Transverse colon (tissue), 4 donors: ENCODE results near the gene MTRF1L. TPM values are rescaled to one million over a fixed set of nuclear protein-coding genes. Genes with fewer than 3 reads are reported as not detected.

Experiments
- DNase-seq: peaks from one replicate; pipeline ENCODE4 v3.0.0-alpha.2; 2019
- H3K27ac ChIP-seq, 4 donors: fragments of 200-600 bp; sonication (generic); 2 replicates each; pipeline ENCODE4 v1.5.1; 2016 to 2018; ENCODE audit warnings: inconsistent platforms in 4 of 4
- H3K27me3 ChIP-seq: fragments of 200-600 bp; sonication (generic); 2 replicates; pipeline ENCODE4 v1.5.1; 2017; ENCODE audit warnings: inconsistent platforms
- H3K36me3 ChIP-seq, 4 donors: fragments of 200-600 bp; sonication (generic); 2 replicates each; pipeline ENCODE4 v1.5.1; 2017 to 2019; ENCODE audit warnings: inconsistent platforms in 4 of 4
- H3K4me1 ChIP-seq, 4 donors: fragments of 200-600 bp; sonication (generic); 2 replicates each; pipeline ENCODE4 v1.5.1; 2017 to 2020; ENCODE audit warnings: inconsistent platforms in 4 of 4
- H3K4me3 ChIP-seq, 4 donors: fragments of 200-600 bp; sonication (generic); 1 replicate in 1 of 4; 2 replicates in 3 of 4; pipeline versions ENCODE4 v1.5.1 to v1.6.1; 2017 to 2019; ENCODE audit warnings: inconsistent platforms in 4 of 4
- H3K9me3 ChIP-seq, 2 donors: fragments of 200-600 bp; sonication (generic); 2 replicates each; pipeline ENCODE4 v1.5.1; 2017 to 2019; ENCODE audit warnings: inconsistent platforms in 2 of 2
- EP300 ChIP-seq: sonication (generic); formaldehyde crosslinking; IDR thresholded peaks from one replicate; pipeline ENCODE4 v1.6.1; 2017; ENCODE audit warnings: antibody characterized with exemption, low read depth
- POLR2A ChIP-seq: fragments of 450-650 bp; IDR thresholded peaks from one replicate; pipeline ENCODE4 v1.6.1; 2016; ENCODE audit warnings: antibody characterized with exemption, mild to moderate bottlenecking, moderate library complexity
- POLR2AphosphoS5 ChIP-seq, 3 donors: sonication (generic); formaldehyde crosslinking; IDR thresholded peaks; one replicate each; pipeline ENCODE4 v1.6.1; 2016; ENCODE audit warnings: antibody characterized with exemption in 3 of 3
- WGBS, 2 donors: methylation state at CpG; one replicate each; pipeline ENCODE4 v1.1.5; 2018; ENCODE audit warnings: low coverage in 1 of 2; 5-methylcytosine and 5-hydroxymethylcytosine counted together
- in situ Hi-C, 4 donors: fragments of 200-750 bp; cut with MboI; loops; one replicate each; pipeline versions ENCODE4 v1.15.0 to v1.15.1; 2017; ENCODE audit warnings: low sequenced_read_pairs in 3 of 4, low pct_ligation_motif_present in 1 of 4, low pct_unique_long_range_greater_than_20kb in 1 of 4
- intact Hi-C: fragments of 100-400 bp; cut with DNase I; formaldehyde crosslinking; loops from one replicate; pipeline ENCODE4 v1.15.1; 2023; ENCODE audit warnings: low total_unique reads
- total RNA-seq, 4 donors: library from RNA; depleted of rRNA; stranded (reverse); fragments of >200 nt; gene quantifications; one replicate each; pipeline ENCODE4 v1.1.0, GENCODE V29; 2016
- TF ChIP-seq, protein P1 (sequence below), 5 experiments: fragments of 200-600 bp in 3 of 5; fragments of 450-650 bp in 2 of 5; sonication (generic) in 3 of 5; IDR thresholded peaks; 1 replicate in 2 of 5; 2 replicates in 3 of 5; pipeline ENCODE4 v1.5.1; 2016 to 2017; ENCODE audit warnings: antibody characterized with exemption in 5 of 5, inconsistent platforms in 3 of 5, mild to moderate bottlenecking in 2 of 5, moderate library complexity in 1 of 5

Gene MTRF1L
- total RNA-seq, 4 donors from 2014 or later = 3.6 to 17.1 (median 15.9) TPM

- Histone ChIP-seq H3K4me1 (peaks cover 7 to 24% (median 12%) of the 10 kb centered on the region in 4 donors), H3K27ac (no peak overlapping the region), H3K9me3 (no peaks in the 10 kb centered on the region), H3K27me3 (no peaks in the 10 kb centered on the region), H3K4me3 (no peak overlapping the region), H3K36me3 (peaks cover 0 to under 1% (median 0%) of the 10 kb centered on the region in 4 donors)
- 62 to 83% methylated on average over 2 to 3 of the region's 3 CpGs for WGBS, 2 donors
- in situ Hi-C loops = no loop called here
- no peak for DNase-seq
- intact Hi-C loops = no loop called here
- TF ChIP-seq POLR2A = no peak
- TF ChIP-seq, protein P1, sequence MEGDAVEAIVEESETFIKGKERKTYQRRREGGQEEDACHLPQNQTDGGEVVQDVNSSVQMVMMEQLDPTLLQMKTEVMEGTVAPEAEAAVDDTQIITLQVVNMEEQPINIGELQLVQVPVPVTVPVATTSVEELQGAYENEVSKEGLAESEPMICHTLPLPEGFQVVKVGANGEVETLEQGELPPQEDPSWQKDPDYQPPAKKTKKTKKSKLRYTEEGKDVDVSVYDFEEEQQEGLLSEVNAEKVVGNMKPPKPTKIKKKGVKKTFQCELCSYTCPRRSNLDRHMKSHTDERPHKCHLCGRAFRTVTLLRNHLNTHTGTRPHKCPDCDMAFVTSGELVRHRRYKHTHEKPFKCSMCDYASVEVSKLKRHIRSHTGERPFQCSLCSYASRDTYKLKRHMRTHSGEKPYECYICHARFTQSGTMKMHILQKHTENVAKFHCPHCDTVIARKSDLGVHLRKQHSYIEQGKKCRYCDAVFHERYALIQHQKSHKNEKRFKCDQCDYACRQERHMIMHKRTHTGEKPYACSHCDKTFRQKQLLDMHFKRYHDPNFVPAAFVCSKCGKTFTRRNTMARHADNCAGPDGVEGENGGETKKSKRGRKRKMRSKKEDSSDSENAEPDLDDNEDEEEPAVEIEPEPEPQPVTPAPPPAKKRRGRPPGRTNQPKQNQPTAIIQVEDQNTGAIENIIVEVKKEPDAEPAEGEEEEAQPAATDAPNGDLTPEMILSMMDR (IDR thresholded peaks at IDR 0.05) = no peak
- TF ChIP-seq POLR2AphosphoS5 (IDR thresholded peaks at IDR 0.05) = no peak
- no peak for TF ChIP-seq EP300
Observed at GRCh38 chr6:152978058-152978457, 24.5 kb downstream of the MTRF1L start.

DNA sequence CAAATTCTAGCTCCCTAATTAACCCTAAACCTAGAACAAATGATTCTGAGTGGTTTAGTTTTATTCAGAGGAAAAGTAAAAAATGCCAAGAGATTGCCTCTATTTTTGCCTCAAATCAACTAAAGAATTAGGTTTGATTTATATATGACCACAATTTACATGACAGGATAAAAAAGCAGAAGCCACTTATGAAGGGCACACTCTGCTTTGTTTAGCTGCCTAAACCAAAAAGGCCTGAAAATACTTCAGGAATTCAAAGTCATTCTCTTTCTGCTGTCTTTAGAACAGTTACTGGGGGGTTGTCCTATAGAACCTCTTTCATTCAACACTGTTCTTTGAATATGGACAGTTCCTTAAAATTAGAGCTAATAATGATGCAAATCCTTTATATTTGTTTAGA, 25.0 kb downstream of the MTRF1L start:
- TF ChIP-seq EP300 (no peak), POLR2A (no peak), POLR2AphosphoS5 (IDR thresholded peaks at IDR 0.05) (no peak)
- TF ChIP-seq, protein P1 (IDR thresholded peaks at IDR 0.05) = no peak
- no peaks in the 10 kb centered on the region for H3K27me3 ChIP-seq
- H3K9me3 ChIP-seq = no peaks in the 10 kb centered on the region
- in situ Hi-C loops (no loop called here), intact Hi-C loops (no loop called here)
- DNase-seq = no peak
- H3K4me3 ChIP-seq = no peak overlapping the region
- no peak overlapping the region for H3K27ac ChIP-seq
- H3K36me3 ChIP-seq = peaks cover 0 to 3% (median 2%) of the 10 kb centered on the region in 4 donors
- H3K4me1 ChIP-seq = peaks cover 7 to 22% (median 10%) of the 10 kb centered on the region in 4 donors

GRCh38 chr6:152976749-152977148, 25.8 kb downstream of the MTRF1L start:
- WGBS, 2 donors = 97 to 100% methylated on average over 1 of the region's 1 CpG
- Histone ChIP-seq H3K4me3 (no peak overlapping the region), H3K27me3 (no peaks in the 10 kb centered on the region), H3K9me3 (no peaks in the 10 kb centered on the region), H3K4me1 (peaks cover 0 to 14% (median 2%) of the 10 kb centered on the region in 4 donors), H3K27ac (no peak overlapping the region), H3K36me3 (peaks cover 0 to 10% (median 4%) of the 10 kb centered on the region in 4 donors)
- DNase-seq = no peak
- intact Hi-C loops (no loop called here), in situ Hi-C loops (no loop called here)
- TF ChIP-seq, protein P1 (IDR thresholded peaks at IDR 0.05) = no peak
- TF ChIP-seq EP300 (no peak), POLR2AphosphoS5 (IDR thresholded peaks at IDR 0.05) (no peak), POLR2A (no peak)

DNA sequence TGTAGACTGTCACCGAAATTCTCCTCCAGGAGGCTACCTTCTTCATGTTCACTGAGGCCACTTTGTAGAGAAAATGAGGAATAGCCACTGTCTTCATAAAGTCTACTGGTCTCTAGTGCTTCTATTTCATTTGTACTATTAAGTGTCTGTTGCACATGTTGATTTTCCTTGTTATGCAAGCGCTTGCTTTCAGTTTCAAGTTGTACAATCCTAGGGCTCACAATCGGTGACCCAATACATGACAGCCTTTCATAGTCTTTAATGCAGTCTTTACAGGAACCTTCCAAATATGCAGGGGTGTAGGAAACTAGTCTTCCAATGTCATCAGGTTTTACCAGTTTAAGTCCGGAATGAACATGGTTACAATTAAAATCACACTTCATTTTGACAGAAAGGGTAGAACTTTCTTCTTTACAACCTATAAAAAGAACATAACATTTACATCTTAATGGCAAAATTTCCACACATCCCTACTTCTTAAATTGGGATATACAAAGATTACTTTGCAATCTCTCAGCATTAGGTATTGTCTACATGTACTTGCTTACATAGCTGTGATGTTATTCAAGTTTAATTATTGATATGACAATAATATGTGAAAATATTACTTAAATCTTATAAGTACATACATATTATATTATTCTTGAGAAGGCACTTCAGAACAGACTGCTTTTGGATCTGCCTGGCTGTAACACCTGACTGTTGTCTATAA, 27.1 kb downstream of the MTRF1L start:
- Histone ChIP-seq H3K4me3 (no peak overlapping the region), H3K36me3 (peaks cover 0 to 22% (median 9%) of the 10 kb centered on the region in 4 donors), H3K27me3 (no peaks in the 10 kb centered on the region), H3K27ac (no peak overlapping the region), H3K4me1 (peaks cover 0 to under 1% (median 0%) of the 10 kb centered on the region in 4 donors), H3K9me3 (no peaks in the 10 kb centered on the region)
- in situ Hi-C loops (no loop called here), intact Hi-C loops (no loop called here)
- TF ChIP-seq EP300 (no peak), POLR2AphosphoS5 (IDR thresholded peaks at IDR 0.05) (no peak), POLR2A (no peak)
- TF ChIP-seq, protein P1 (IDR thresholded peaks at IDR 0.05) = no peak
- 64 to 76% methylated on average over 4 of the region's 4 CpGs for WGBS, 2 donors
- DNase-seq = no peak
